Mesothelial cell of epicardium (in vitro differentiated cells): ENCODE data around the gene CCNA1. TPM values are rescaled to one million over a fixed set of nuclear protein-coding genes. Genes with fewer than 3 reads are reported as not detected.

Experiments
- DNase-seq, 2 experiments: peaks; one replicate each; pipeline ENCODE4 v3.0.0; 2021; ENCODE audit warnings: low spot score in 2 of 2; ENCODE audit not compliant: unreplicated experiment in 2 of 2
- H3K27ac Mint-ChIP-seq: 2 replicates; pipeline ENCODE4 v1.8.0; 2021; ENCODE audit warnings: mixed read lengths
- H3K27me3 Mint-ChIP-seq: 2 replicates; pipeline ENCODE4 v1.8.0; 2021; ENCODE audit warnings: low read depth, mixed read lengths
- H3K36me3 Mint-ChIP-seq: 2 replicates; pipeline ENCODE4 v1.8.0; 2021; ENCODE audit warnings: mixed read lengths
- H3K4me1 Mint-ChIP-seq: 2 replicates; pipeline ENCODE4 v1.8.0; 2021; ENCODE audit warnings: mixed read lengths
- H3K4me3 Mint-ChIP-seq: 2 replicates; pipeline ENCODE4 v1.8.0; 2021; ENCODE audit warnings: mild to moderate bottlenecking, moderate library complexity, mixed read lengths
- H3K9me3 Mint-ChIP-seq: 2 replicates; pipeline ENCODE4 v1.8.0; 2021; ENCODE audit warnings: mixed read lengths
- total RNA-seq: library from RNA; stranded (reverse); gene quantifications from 3 replicates; pipeline ENCODE4 v1.2.1, GENCODE V29; 2021
- TF ChIP-seq, protein P1 (sequence below): fragments of 200-600 bp; sonication (generic); IDR thresholded peaks from one replicate; pipeline ENCODE4 v1.5.0; 2021; ENCODE audit warnings: antibody characterized with exemption; ENCODE audit not compliant: unreplicated experiment

The CCNA1 gene
- total RNA-seq, 1 donor from 2014 or later, result 0.20 TPM

- Mint-ChIP-seq H3K4me3 (no peak overlapping the region), H3K27ac (no peak overlapping the region), H3K27me3 (peaks cover 14% of the 10 kb centered on the region), H3K4me1 (peaks cover 2% of the 10 kb centered on the region), H3K9me3 (peaks cover 6% of the 10 kb centered on the region), H3K36me3 (no peaks in the 10 kb centered on the region)
- TF ChIP-seq, protein P1, sequence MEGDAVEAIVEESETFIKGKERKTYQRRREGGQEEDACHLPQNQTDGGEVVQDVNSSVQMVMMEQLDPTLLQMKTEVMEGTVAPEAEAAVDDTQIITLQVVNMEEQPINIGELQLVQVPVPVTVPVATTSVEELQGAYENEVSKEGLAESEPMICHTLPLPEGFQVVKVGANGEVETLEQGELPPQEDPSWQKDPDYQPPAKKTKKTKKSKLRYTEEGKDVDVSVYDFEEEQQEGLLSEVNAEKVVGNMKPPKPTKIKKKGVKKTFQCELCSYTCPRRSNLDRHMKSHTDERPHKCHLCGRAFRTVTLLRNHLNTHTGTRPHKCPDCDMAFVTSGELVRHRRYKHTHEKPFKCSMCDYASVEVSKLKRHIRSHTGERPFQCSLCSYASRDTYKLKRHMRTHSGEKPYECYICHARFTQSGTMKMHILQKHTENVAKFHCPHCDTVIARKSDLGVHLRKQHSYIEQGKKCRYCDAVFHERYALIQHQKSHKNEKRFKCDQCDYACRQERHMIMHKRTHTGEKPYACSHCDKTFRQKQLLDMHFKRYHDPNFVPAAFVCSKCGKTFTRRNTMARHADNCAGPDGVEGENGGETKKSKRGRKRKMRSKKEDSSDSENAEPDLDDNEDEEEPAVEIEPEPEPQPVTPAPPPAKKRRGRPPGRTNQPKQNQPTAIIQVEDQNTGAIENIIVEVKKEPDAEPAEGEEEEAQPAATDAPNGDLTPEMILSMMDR, result no peak
- no peak for DNase-seq
Measured at GRCh38 chr13:36490055-36490454, 57.8 kb downstream of the CCNA1 start.

Other genes starting within 250 kb of the CCNA1 start
- 0.44 to 0.58 TPM (median 0.47 TPM) in 3 replicates for gene SOHLH2, start 217.9 kb upstream of the CCNA1 start, total RNA-seq
- 3.7 to 5.3 TPM (median 4.7 TPM) in 3 replicates for gene CCDC169, start 134.7 kb upstream of the CCNA1 start, total RNA-seq
- gene SPART, start 86.1 kb upstream of the CCNA1 start, total RNA-seq, result 88.5 to 90.7 TPM (median 89.5 TPM) in 3 replicates
- gene SERTM1, start 241.5 kb downstream of the CCNA1 start, total RNA-seq, result 2.5 to 3.1 TPM (median 2.6 TPM) in 3 replicates